Liver (tissue), 9 donors: ENCODE data around the gene CDON. TPM values are rescaled to one million over a fixed set of nuclear protein-coding genes. Genes with fewer than 3 reads are reported as not detected.

Experiments used
- DNase-seq: peaks from one replicate; pipeline ENCODE4 v3.0.0-alpha.2; 2017; ENCODE audit warnings: low spot score
- H3K27ac ChIP-seq, 2 donors: one replicate each; pipeline ENCODE4 v1.7.0; 2013; ENCODE audit warnings: inconsistent platforms in 2 of 2, low read length in 2 of 2, control low read depth in 1 of 2, low read depth in 1 of 2, mild to moderate bottlenecking in 1 of 2
- H3K27me3 ChIP-seq, 4 donors: one replicate each; pipeline versions ENCODE4 v1.6.1 to v1.7.0; 2013; ENCODE audit warnings: low read length in 3 of 4, inconsistent platforms in 1 of 4, mild to moderate bottlenecking in 1 of 4, moderate library complexity in 1 of 4; ENCODE audit not compliant: control insufficient read depth in 4 of 4, insufficient read depth in 4 of 4
- H3K36me3 ChIP-seq, 4 donors: one replicate each; pipeline versions ENCODE4 v1.6.1 to v1.7.0; 2013; ENCODE audit warnings: low read length in 3 of 4, mild to moderate bottlenecking in 3 of 4, low read depth in 1 of 4, moderate library complexity in 1 of 4; ENCODE audit not compliant: control insufficient read depth in 4 of 4, insufficient read depth in 3 of 4
- H3K4me1 ChIP-seq, 4 donors: one replicate each; pipeline versions ENCODE4 v1.6.1 to v1.7.0; 2013; ENCODE audit warnings: low read length in 3 of 4, mild to moderate bottlenecking in 3 of 4, moderate library complexity in 1 of 4; ENCODE audit not compliant: control insufficient read depth in 4 of 4, insufficient read depth in 4 of 4
- H3K4me3 ChIP-seq, 3 donors: one replicate each; pipeline versions ENCODE4 v1.6.1 to v1.7.0; 2013; ENCODE audit warnings: low read length in 3 of 3, control low read depth in 1 of 3, low read depth in 1 of 3, mild to moderate bottlenecking in 1 of 3
- H3K9ac ChIP-seq, 2 donors: one replicate each; pipeline ENCODE4 v1.7.0; 2013; ENCODE audit warnings: low read length in 2 of 2, mild to moderate bottlenecking in 2 of 2, moderate library complexity in 2 of 2, control low read depth in 1 of 2, low read depth in 1 of 2
- H3K9me3 ChIP-seq, 4 donors: one replicate each; pipeline versions ENCODE4 v1.6.1 to v1.7.0; 2013; ENCODE audit warnings: low read length in 3 of 4; ENCODE audit not compliant: control insufficient read depth in 4 of 4
- ATF3 ChIP-seq: IDR thresholded peaks from 2 replicates; pipeline ENCODE4 v1.6.1; 2016; ENCODE audit warnings: antibody characterized with exemption
- CTCF ChIP-seq: fragments of 150-350 bp; IDR thresholded peaks from 2 replicates; pipeline ENCODE4 v1.5.1; 2017; ENCODE audit warnings: improper control_type of control experiment, low read depth, low read length; ENCODE audit not compliant: missing input control
- EGR1 ChIP-seq, 2 donors: IDR thresholded peaks; 2 replicates each; pipeline ENCODE4 v1.6.1; 2016 to 2018; ENCODE audit warnings: antibody characterized with exemption in 2 of 2, low read depth in 2 of 2
- FOXA1 ChIP-seq: IDR thresholded peaks from 2 replicates; pipeline ENCODE4 v1.6.1; 2016; ENCODE audit warnings: antibody characterized with exemption
- FOXA2 ChIP-seq: IDR thresholded peaks from 2 replicates; pipeline ENCODE4 v1.6.1; 2016; ENCODE audit warnings: antibody characterized with exemption
- HNF4A ChIP-seq, 2 donors: conservative IDR thresholded peaks; 2 replicates each; pipeline ENCODE4 v1.6.1; 2016; ENCODE audit warnings: antibody characterized with exemption in 2 of 2, mild to moderate bottlenecking in 2 of 2
- HNF4G ChIP-seq: IDR thresholded peaks from 2 replicates; pipeline ENCODE4 v1.6.1; 2016; ENCODE audit warnings: antibody characterized with exemption
- JUND ChIP-seq, 2 donors: IDR thresholded peaks; 2 replicates each; pipeline ENCODE4 v1.6.1; 2016; ENCODE audit warnings: antibody characterized with exemption in 2 of 2
- MAX ChIP-seq: IDR thresholded peaks from 2 replicates; pipeline ENCODE4 v1.6.1; 2016; ENCODE audit warnings: antibody characterized with exemption
- NR2F2 ChIP-seq: IDR thresholded peaks from 2 replicates; pipeline ENCODE4 v1.6.1; 2016; ENCODE audit warnings: antibody characterized with exemption
- RAD21 ChIP-seq, 2 donors: IDR thresholded peaks; 2 replicates each; pipeline ENCODE4 v1.6.1; 2016; ENCODE audit warnings: antibody characterized with exemption in 2 of 2, mild to moderate bottlenecking in 2 of 2
- RXRA ChIP-seq, 2 donors: IDR thresholded peaks; 2 replicates each; pipeline ENCODE4 v1.6.1; 2017 to 2018; ENCODE audit warnings: antibody characterized with exemption in 2 of 2, mild to moderate bottlenecking in 1 of 2
- SP1 ChIP-seq: IDR thresholded peaks from 2 replicates; pipeline ENCODE4 v1.6.1; 2018; ENCODE audit warnings: antibody characterized with exemption, mild to moderate bottlenecking
- TAF1 ChIP-seq: conservative IDR thresholded peaks from 2 replicates; pipeline ENCODE4 v1.6.1; 2016; ENCODE audit warnings: antibody characterized with exemption, mild to moderate bottlenecking
- YY1 ChIP-seq: IDR thresholded peaks from 2 replicates; pipeline ENCODE4 v1.6.1; 2016; ENCODE audit warnings: antibody characterized with exemption, mild to moderate bottlenecking
- ZBTB33 ChIP-seq: IDR thresholded peaks from 2 replicates; pipeline ENCODE4 v1.6.1; 2016; ENCODE audit warnings: antibody characterized with exemption
- WGBS: extraction: QIAGEN DNeasy Blood & Tissue Kit; methylation state at CpG from one replicate; pipeline ENCODE4 v1.1.7; 2013; 5-methylcytosine and 5-hydroxymethylcytosine counted together
- polyA plus RNA-seq, 2 donors: library from polyadenylated mRNA; stranded (reverse) in 1 of 2; unstranded in 1 of 2; fragments of 200-250 nt in 1 of 2; fragments of >200 nt in 1 of 2; fragmentation: Nextera tagmentation in 1 of 2; extraction: Ambion mirVana in 1 of 2; gene quantifications; one replicate each; pipeline versions ENCODE4 v1.2.1 to v1.2.3, GENCODE V29; 2013 to 2015
- total RNA-seq, 2 donors: library from RNA; depleted of rRNA; stranded (reverse); fragments of >200 nt; gene quantifications; one replicate each; pipeline ENCODE4 v1.2.3, GENCODE V29; 2014
- donor health status: healthy.
- donor health status: healthy.
- donor health status: healthy.
- donor health status: healthy.
- donor health status: healthy.

The CDON gene
- total and polyA plus RNA-seq, 4 donors: 0.69 to 7.4 (median 3.9) TPM

- Histone ChIP-seq H3K27ac (no peak overlapping the region), H3K9ac (no peak overlapping the region), H3K27me3 (no peaks in the 10 kb centered on the region), H3K9me3 (no peaks in the 10 kb centered on the region), H3K4me3 (no peak overlapping the region), H3K36me3 (peaks cover 0 to 2% (median 0%) of the 10 kb centered on the region in 4 donors), H3K4me1 (no peaks in the 10 kb centered on the region)
- no peak for DNase-seq
- WGBS: 96% methylated on average over 6 of the region's 6 CpGs
- TF ChIP-seq EGR1 (IDR thresholded peaks at IDR 0.05; ENCODE audit: low read depth in 2 of 2) (no peak), MAX (no peak), YY1 (no peak), NR2F2 (no peak), ZBTB33 (no peak), FOXA2 (no peak), CTCF (no peak), FOXA1 (no peak), RXRA (IDR thresholded peaks at IDR 0.05) (no peak), TAF1 (no peak)
These were observed 103.2 kb downstream of the CDON start for GRCh38 chr11:125959511-125959910.

- Histone ChIP-seq H3K27ac (no peak overlapping the region), H3K36me3 (peaks cover 0 to 2% (median 0%) of the 10 kb centered on the region in 4 donors), H3K9ac (no peak overlapping the region), H3K4me1 (no peaks in the 10 kb centered on the region), H3K4me3 (no peak overlapping the region), H3K9me3 (no peaks in the 10 kb centered on the region), H3K27me3 (no peaks in the 10 kb centered on the region)
- TF ChIP-seq RXRA (IDR thresholded peaks at IDR 0.05): no peak
- DNase-seq: no peak
- WGBS: 96% methylated on average over 4 of the region's 4 CpGs
These were observed 103.7 kb downstream of the CDON start for GRCh38 chr11:125958872-125959400.

GRCh38 chr11:125957618-125958332 is 104.9 kb downstream of the CDON start:
- TF ChIP-seq RXRA (IDR thresholded peaks at IDR 0.05) (no peak), NR2F2 (no peak), ZBTB33 (no peak), ATF3 (no peak), FOXA2 (no peak), RAD21 (IDR thresholded peaks at IDR 0.05) (no peak), MAX (no peak), TAF1 (no peak), SP1 (no peak), YY1 (no peak), JUND (IDR thresholded peaks at IDR 0.05) (no peak), HNF4A (conservative IDR thresholded peaks at IDR 0.05) (no peak), HNF4G (no peak)
- Histone ChIP-seq H3K27ac (no peak overlapping the region), H3K27me3 (no peaks in the 10 kb centered on the region), H3K9me3 (no peaks in the 10 kb centered on the region), H3K36me3 (peaks cover 0 to 2% (median 0%) of the 10 kb centered on the region in 4 donors), H3K9ac (no peak overlapping the region), H3K4me3 (no peak overlapping the region), H3K4me1 (no peaks in the 10 kb centered on the region)
- no peak for DNase-seq
- 92% methylated on average over 14 of the region's 14 CpGs for WGBS
